ENCODE measurements around the gene COL28A1.

GRCh38 chr7:7584653-7585052, 49.0 kb upstream of the COL28A1 start:
- TF ChIP-seq CTCF (IDR thresholded peaks at IDR 0.05; ENCODE audit: low read depth, low read length, missing input control) (no peak), JUND (IDR thresholded peaks at IDR 0.05) (no peak), RAD21 (IDR thresholded peaks at IDR 0.05) (no peak), REST (IDR thresholded peaks at IDR 0.05) (no peak), SP1 (IDR thresholded peaks at IDR 0.05) (no peak), GABPA (IDR thresholded peaks at IDR 0.05 in 1 of 2, conservative IDR thresholded peaks at IDR 0.05 in 1 of 2) (no peak), YY1 (IDR thresholded peaks at IDR 0.05) (no peak), EGR1 (IDR thresholded peaks at IDR 0.05; ENCODE audit: low read depth in 2 of 2) (no peak)
- TF ChIP-seq, protein P1, sequence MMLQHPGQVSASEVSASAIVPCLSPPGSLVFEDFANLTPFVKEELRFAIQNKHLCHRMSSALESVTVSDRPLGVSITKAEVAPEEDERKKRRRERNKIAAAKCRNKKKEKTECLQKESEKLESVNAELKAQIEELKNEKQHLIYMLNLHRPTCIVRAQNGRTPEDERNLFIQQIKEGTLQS (IDR thresholded peaks at IDR 0.05) = no peak
- TF ChIP-seq, protein P2, sequence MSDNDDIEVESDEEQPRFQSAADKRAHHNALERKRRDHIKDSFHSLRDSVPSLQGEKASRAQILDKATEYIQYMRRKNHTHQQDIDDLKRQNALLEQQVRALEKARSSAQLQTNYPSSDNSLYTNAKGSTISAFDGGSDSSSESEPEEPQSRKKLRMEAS (IDR thresholded peaks at IDR 0.05) = no peak

All from liver (tissue), 3 donors.